Stomach (tissue), 9 donors: ENCODE data around the gene ADAD2. TPM values are rescaled to one million over a fixed set of nuclear protein-coding genes. Genes with fewer than 3 reads are reported as not detected.

Experiments
- DNase-seq, 2 donors: peaks; one replicate each; pipeline versions ENCODE4 v3.0.0 to v3.0.0-alpha.2; 2013 to 2019
- H3K27ac ChIP-seq, 5 donors: fragments of 200-600 bp in 4 of 5; sonication (generic) in 4 of 5; one replicate each; pipeline ENCODE4 v1.5.1; 2013 to 2019; ENCODE audit warnings: mild to moderate bottlenecking in 1 of 5, moderate library complexity in 1 of 5
- H3K27me3 ChIP-seq, 3 donors: fragments of 200-600 bp; sonication (generic); one replicate each; pipeline ENCODE4 v1.5.1; 2017 to 2019; ENCODE audit warnings: mixed run types in 1 of 3
- H3K36me3 ChIP-seq, 4 donors: fragments of 200-600 bp; sonication (generic); 1 replicate in 3 of 4; 2 replicates in 1 of 4; pipeline ENCODE4 v1.5.1; 2016 to 2019
- H3K4me1 ChIP-seq, 4 donors: fragments of 200-600 bp; sonication (generic); one replicate each; pipeline ENCODE4 v1.5.1; 2016 to 2019
- H3K4me3 ChIP-seq, 4 donors: fragments of 200-600 bp; sonication (generic) in 3 of 4; one replicate each; pipeline ENCODE4 v1.5.1; 2016 to 2019; ENCODE audit warnings: mild to moderate bottlenecking in 1 of 4
- H3K9me3 ChIP-seq, 4 donors: fragments of 200-600 bp; sonication (generic); one replicate each; pipeline ENCODE4 v1.5.1; 2016 to 2019
- CTCF ChIP-seq, 7 experiments: fragments of 450-650 bp in 4 of 7; fragments of 200-600 bp in 3 of 7; sonication (generic) in 3 of 7; IDR thresholded peaks; one replicate each; pipeline ENCODE4 v1.5.1; 2016 to 2019; ENCODE audit warnings: antibody characterized with exemption in 7 of 7, control low read depth in 2 of 7, mild to moderate bottlenecking in 1 of 7
- EP300 ChIP-seq: sonication (generic); formaldehyde crosslinking; IDR thresholded peaks from one replicate; pipeline ENCODE4 v1.6.1; 2017; ENCODE audit warnings: antibody characterized with exemption
- POLR2A ChIP-seq, 4 donors: fragments of 450-650 bp; IDR thresholded peaks; one replicate each; pipeline ENCODE4 v1.6.1; 2016; ENCODE audit warnings: antibody characterized with exemption in 4 of 4, control low read depth in 2 of 4, mild to moderate bottlenecking in 1 of 4, moderate library complexity in 1 of 4
- POLR2AphosphoS5 ChIP-seq, 3 donors: sonication (generic); formaldehyde crosslinking; IDR thresholded peaks; one replicate each; pipeline ENCODE4 v1.6.1; 2016; ENCODE audit warnings: antibody characterized with exemption in 3 of 3
- WGBS, 5 donors: extraction: QIAGEN DNeasy Blood & Tissue Kit in 3 of 5; methylation state at CpG; one replicate each; pipeline versions ENCODE4 v1.1.5 to v1.1.7; 2013 to 2018; 5-methylcytosine and 5-hydroxymethylcytosine counted together
- intact Hi-C: fragments of 100-400 bp; cut with DNase I; formaldehyde crosslinking; loops from one replicate; pipeline ENCODE4 v1.15.1; 2023; ENCODE audit warnings: low total_unique reads
- polyA plus RNA-seq, 3 donors: library from polyadenylated mRNA; stranded (reverse); fragments of 200-250 nt; gene quantifications; one replicate each; pipeline ENCODE4 v1.2.3, GENCODE V29; 2013
- total RNA-seq, 5 donors: library from RNA; depleted of rRNA; stranded (reverse); fragments of >200 nt; gene quantifications; one replicate each; pipeline versions ENCODE4 v1.1.0 to v1.2.3, GENCODE V29; 2014 to 2016
- donor health status: healthy with polysubstance abuse.
- donor health status: Bipolar disorder and iron deficiency.
- donor health status: healthy.

The ADAD2 gene
- total and polyA plus RNA-seq, 8 donors: 0.18 to 4.3 (median 2.5) TPM; not detected in 4

GRCh38 chr16:84161037-84161436 is 29.9 kb upstream of the ADAD2 start:
- intact Hi-C loops: no loop called here
- TF ChIP-seq POLR2AphosphoS5 (IDR thresholded peaks at IDR 0.05): no peak
- Histone ChIP-seq H3K9me3 (no peaks in the 10 kb centered on the region), H3K4me3 (no peak overlapping the region), H3K4me1 (no peaks in the 10 kb centered on the region), H3K27ac (no peak overlapping the region), H3K27me3 (peaks cover 0 to 35% (median 13%) of the 10 kb centered on the region in 3 donors), H3K36me3 (no peaks in the 10 kb centered on the region)
- DNase-seq: no peak
- WGBS, 5 donors: 75 to 81% (median 78%) methylated on average over 9 to 10 of the region's 10 CpGs

GRCh38 chr16:84161801-84162200 is 29.2 kb upstream of the ADAD2 start:
- Histone ChIP-seq H3K36me3 (no peaks in the 10 kb centered on the region), H3K4me1 (no peaks in the 10 kb centered on the region), H3K9me3 (no peaks in the 10 kb centered on the region), H3K4me3 (no peak overlapping the region), H3K27ac (no peak overlapping the region), H3K27me3 (peaks cover 0 to 38% (median 13%) of the 10 kb centered on the region in 3 donors)
- no peak for TF ChIP-seq CTCF (IDR thresholded peaks at IDR 0.05)
- TF ChIP-seq POLR2A (IDR thresholded peaks at IDR 0.05): no peak
- TF ChIP-seq POLR2AphosphoS5 (IDR thresholded peaks at IDR 0.05): no peak
- TF ChIP-seq EP300: no peak
- 60 to 71% (median 64%) methylated on average over 3 of the region's 3 CpGs for WGBS, 5 donors
- intact Hi-C loops: no loop called here
- no peak for DNase-seq

GRCh38 chr16:84165746-84166145 is 25.2 kb upstream of the ADAD2 start:
- 81 to 89% (median 87%) methylated on average over 7 of the region's 7 CpGs for WGBS, 5 donors
- TF ChIP-seq POLR2A (IDR thresholded peaks at IDR 0.05): no peak
- TF ChIP-seq EP300: no peak
- TF ChIP-seq CTCF (IDR thresholded peaks at IDR 0.05): no peak
- no peak for TF ChIP-seq POLR2AphosphoS5 (IDR thresholded peaks at IDR 0.05)
- intact Hi-C loops: no loop called here
- Histone ChIP-seq H3K4me3 (no peak overlapping the region), H3K4me1 (no peaks in the 10 kb centered on the region), H3K27ac (no peak overlapping the region), H3K27me3 (peaks cover 0 to 36% (median 0%) of the 10 kb centered on the region in 3 donors), H3K9me3 (no peaks in the 10 kb centered on the region), H3K36me3 (no peaks in the 10 kb centered on the region)
- DNase-seq: no peak

- Histone ChIP-seq H3K36me3 (no peaks in the 10 kb centered on the region), H3K27me3 (peaks cover 0 to 28% (median 0%) of the 10 kb centered on the region in 3 donors), H3K27ac (no peak overlapping the region), H3K4me1 (no peaks in the 10 kb centered on the region), H3K4me3 (no peak overlapping the region), H3K9me3 (no peaks in the 10 kb centered on the region)
- 70 to 75% (median 72%) methylated on average over 13 of the region's 13 CpGs for WGBS, 5 donors
- TF ChIP-seq POLR2AphosphoS5 (IDR thresholded peaks at IDR 0.05): no peak
- DNase-seq: no peak
- intact Hi-C loops: no loop called here
Measured at GRCh38 chr16:84166796-84167695, 23.9 kb upstream of the ADAD2 start.

- no peak for DNase-seq
- Histone ChIP-seq H3K27ac (no peak overlapping the region), H3K4me1 (peaks cover 0 to under 1% (median under 1%) of the 10 kb centered on the region in 4 donors), H3K9me3 (no peaks in the 10 kb centered on the region), H3K4me3 (no peak overlapping the region), H3K36me3 (no peaks in the 10 kb centered on the region), H3K27me3 (peaks cover 0 to 28% (median 0%) of the 10 kb centered on the region in 3 donors)
- intact Hi-C loops: no loop called here
- 68 to 78% (median 74%) methylated on average over 11 of the region's 11 CpGs for WGBS, 5 donors
- no peak for TF ChIP-seq CTCF (IDR thresholded peaks at IDR 0.05)
- no peak for TF ChIP-seq POLR2A (IDR thresholded peaks at IDR 0.05)
- no peak for TF ChIP-seq EP300
- no peak for TF ChIP-seq POLR2AphosphoS5 (IDR thresholded peaks at IDR 0.05)
Measured at GRCh38 chr16:84169765-84170310, 21.1 kb upstream of the ADAD2 start.
